ENCODE measurements around the gene DPF3. TPM values are rescaled to one million over a fixed set of nuclear protein-coding genes. Genes with fewer than 3 reads are reported as not detected.
A peak's percentile ranks its signal among the peaks of the same experiment; 100 is the strongest.

DPF3 gene
- total RNA-seq, 4 donors from 2014 or later: under 0.01 to 2.7 (median 0.61) TPM; not detected in 1

DNA sequence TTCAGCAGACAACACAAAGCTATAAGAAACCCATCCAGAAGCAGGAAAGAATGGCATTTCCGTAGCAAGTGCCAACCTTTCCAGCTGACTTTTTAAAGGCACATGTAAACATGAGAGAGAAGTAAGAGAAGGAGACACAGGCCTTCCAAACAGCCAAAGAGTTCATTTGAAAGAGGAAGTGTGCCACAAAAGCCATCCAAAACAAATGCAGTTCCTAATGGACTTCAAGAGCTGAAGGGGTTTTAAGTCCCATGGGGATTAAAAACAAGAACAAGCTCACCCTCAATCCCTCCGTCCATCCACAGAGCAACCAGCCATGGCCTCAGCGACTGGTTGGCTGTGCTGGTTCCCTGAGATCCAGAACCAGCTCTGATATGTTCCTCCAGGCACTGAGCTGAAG, 4.5 kb upstream of the DPF3 start:
- DNase-seq: no peak

DNA sequence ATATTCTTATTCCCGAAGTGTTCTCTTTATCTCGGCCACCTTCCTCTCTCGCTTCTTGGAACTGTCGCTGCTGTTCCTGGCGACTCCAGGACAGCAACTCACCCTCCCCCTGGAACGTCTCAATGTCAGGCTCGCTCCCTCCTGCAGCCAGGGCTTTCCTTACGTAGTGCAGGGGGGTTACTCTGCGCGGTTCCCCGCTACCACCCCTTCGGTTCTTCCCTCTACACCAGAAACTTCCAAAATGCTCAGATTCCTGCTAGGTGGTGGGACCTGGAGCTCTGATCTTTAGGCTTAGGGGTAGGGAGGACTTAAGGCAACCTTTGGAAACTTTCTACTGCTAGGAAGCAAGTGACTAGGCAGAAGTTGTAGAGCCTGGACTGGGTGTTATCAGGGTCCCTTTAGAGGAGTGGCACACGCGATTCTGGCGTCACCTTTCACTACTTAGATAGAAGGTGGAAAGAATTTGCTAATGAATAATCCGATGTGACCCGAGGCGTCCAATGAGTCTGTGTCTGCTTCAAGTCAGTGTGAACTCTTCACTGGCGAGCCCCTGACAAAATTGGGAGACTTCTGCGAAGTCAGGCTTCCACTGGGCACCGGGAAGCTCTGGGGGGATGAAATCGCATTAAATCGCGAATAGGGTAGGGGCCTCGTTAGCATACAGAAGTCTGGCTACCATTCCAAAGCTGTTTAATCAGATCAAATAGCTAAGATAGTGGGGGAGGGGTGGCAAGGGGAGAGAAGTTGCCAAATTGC, 900 bp upstream of the DPF3 start:
- Histone ChIP-seq H3K27me3 (peaks cover 3 to 79% (median 17%) of the 10 kb centered on the region in 4 donors), H3K36me3 (no peaks in the 10 kb centered on the region), H3K4me3 (peak overlapping the region; percentile 49 to 85 (median 76)), H3K9me3 (no peaks in the 10 kb centered on the region), H3K4me1 (peaks cover 0 to 35% (median 18%) of the 10 kb centered on the region in 3 donors), H3K27ac (no peak overlapping the region)
- TF ChIP-seq POLR2A (IDR thresholded peaks at IDR 0.05): no peak
- TF ChIP-seq, protein P1, sequence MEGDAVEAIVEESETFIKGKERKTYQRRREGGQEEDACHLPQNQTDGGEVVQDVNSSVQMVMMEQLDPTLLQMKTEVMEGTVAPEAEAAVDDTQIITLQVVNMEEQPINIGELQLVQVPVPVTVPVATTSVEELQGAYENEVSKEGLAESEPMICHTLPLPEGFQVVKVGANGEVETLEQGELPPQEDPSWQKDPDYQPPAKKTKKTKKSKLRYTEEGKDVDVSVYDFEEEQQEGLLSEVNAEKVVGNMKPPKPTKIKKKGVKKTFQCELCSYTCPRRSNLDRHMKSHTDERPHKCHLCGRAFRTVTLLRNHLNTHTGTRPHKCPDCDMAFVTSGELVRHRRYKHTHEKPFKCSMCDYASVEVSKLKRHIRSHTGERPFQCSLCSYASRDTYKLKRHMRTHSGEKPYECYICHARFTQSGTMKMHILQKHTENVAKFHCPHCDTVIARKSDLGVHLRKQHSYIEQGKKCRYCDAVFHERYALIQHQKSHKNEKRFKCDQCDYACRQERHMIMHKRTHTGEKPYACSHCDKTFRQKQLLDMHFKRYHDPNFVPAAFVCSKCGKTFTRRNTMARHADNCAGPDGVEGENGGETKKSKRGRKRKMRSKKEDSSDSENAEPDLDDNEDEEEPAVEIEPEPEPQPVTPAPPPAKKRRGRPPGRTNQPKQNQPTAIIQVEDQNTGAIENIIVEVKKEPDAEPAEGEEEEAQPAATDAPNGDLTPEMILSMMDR (IDR thresholded peaks at IDR 0.05): no peak
- no peak for DNase-seq
- intact Hi-C loops (cut with DNase I): no loop called here
- WGBS, 2 donors: 4 to 6% methylated on average over 25 of the region's 25 CpGs

More for the DNA sequence above, 4.5 kb upstream of the DPF3 start:
- Histone ChIP-seq H3K27me3 (peaks cover 0 to 48% (median 1%) of the 10 kb centered on the region in 4 donors), H3K4me1 (peaks cover 0 to 14% (median 8%) of the 10 kb centered on the region in 3 donors), H3K27ac (no peak overlapping the region), H3K36me3 (no peaks in the 10 kb centered on the region), H3K9me3 (no peaks in the 10 kb centered on the region), H3K4me3 (no peak overlapping the region)
- intact Hi-C loops (cut with DNase I): no loop called here
- WGBS, 2 donors: 58 to 59% methylated on average over 3 of the region's 3 CpGs
- no peak for TF ChIP-seq POLR2A (IDR thresholded peaks at IDR 0.05)
- TF ChIP-seq, protein P1 (IDR thresholded peaks at IDR 0.05): no peak

DNA sequence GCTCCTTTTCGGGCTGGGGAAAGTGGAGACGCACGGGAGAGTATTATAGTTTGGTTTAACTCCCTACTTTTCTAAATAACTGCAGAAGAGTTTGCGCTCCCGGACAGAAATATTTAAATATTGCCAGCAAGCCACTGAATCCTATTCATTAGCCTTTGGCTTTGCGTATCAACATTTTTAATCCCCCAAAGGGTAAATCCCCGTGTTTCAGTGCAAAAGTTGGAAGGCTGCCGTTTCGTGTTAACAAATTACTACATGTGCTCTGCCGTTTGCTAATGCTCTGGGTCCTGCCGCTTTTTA, 372 bp upstream of the DPF3 start:
- H3K9me3 ChIP-seq: no peaks in the 10 kb centered on the region
- 0 to 1% methylated on average over 11 of the region's 11 CpGs for WGBS, 2 donors
- DNase-seq: no peak
- H3K27me3 ChIP-seq: peaks cover 3 to 84% (median 17%) of the 10 kb centered on the region in 4 donors
- intact Hi-C loops (cut with DNase I): no loop called here
- H3K4me3 ChIP-seq: peak overlapping the region; percentile 49 to 85 (median 76)
- H3K36me3 ChIP-seq: no peaks in the 10 kb centered on the region
- H3K4me1 ChIP-seq: peaks cover 0 to 35% (median 18%) of the 10 kb centered on the region in 3 donors
- no peak overlapping the region for H3K27ac ChIP-seq
- TF ChIP-seq, protein P1 (IDR thresholded peaks at IDR 0.05): no peak
- TF ChIP-seq POLR2A (IDR thresholded peaks at IDR 0.05): no peak

DNA sequence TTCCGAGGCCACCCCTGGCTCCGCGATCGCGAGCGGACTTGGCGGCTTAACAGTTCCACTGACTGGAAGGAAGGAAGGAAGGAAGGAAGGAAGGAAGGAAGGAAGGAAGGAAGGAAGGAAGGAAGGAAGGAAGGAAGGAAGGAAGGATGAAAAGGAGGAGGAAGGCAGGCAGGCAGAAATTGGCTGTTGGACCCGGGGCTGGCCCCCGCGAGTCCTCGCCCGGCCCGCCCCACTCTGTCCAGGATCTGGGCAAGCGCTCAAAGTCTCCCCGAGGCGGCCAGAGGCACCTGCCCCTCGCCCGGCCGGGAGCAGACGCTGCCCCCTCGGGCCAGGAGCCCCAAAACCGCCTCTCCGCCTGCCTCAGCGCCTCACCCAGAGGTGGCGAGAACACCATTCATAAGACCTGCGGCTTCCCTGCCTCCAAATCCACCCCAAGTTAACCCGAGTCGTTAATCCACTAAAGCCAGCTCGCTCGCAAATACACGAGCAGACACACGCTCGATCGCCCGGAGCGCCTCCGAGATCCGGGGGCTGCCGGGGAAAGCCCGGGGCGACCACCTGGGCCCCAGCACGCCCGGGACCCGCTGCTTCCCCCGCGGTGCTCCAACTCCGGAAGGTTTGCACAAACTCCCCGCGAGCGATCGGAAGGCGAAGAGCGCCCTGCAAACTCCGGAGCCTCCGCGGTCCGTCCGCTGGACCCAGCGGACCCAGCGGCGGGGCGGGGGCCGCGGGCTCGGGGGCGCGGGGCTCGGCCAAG, 844 bp downstream of the DPF3 start:
- Histone ChIP-seq H3K36me3 (no peaks in the 10 kb centered on the region), H3K4me1 (peaks cover 0 to 35% (median 18%) of the 10 kb centered on the region in 3 donors), H3K27ac (peak overlapping the region in 3 of 4 donors; percentile 4 to 29 (median 24)), H3K27me3 (peaks cover 3 to 90% (median 17%) of the 10 kb centered on the region in 4 donors), H3K9me3 (no peaks in the 10 kb centered on the region), H3K4me3 (peak overlapping the region; percentile 49 to 85 (median 76))
- WGBS, 2 donors: 0% methylated on average over 6 to 37 of the region's 68 CpGs
- no peak for TF ChIP-seq POLR2A (IDR thresholded peaks at IDR 0.05)
- TF ChIP-seq, protein P1 (IDR thresholded peaks at IDR 0.05): no peak
- DNase-seq: no peak
- intact Hi-C loops (cut with DNase I): no loop called here

Measured in esophagus squamous epithelium (tissue), 5 donors.